ENCODE results near the gene TK2.

- no peak for TF ChIP-seq CTCF (IDR thresholded peaks at IDR 0.05; ENCODE audit: low read length)
- TF ChIP-seq EZH2 (optimal IDR thresholded peaks at IDR 0.05; ENCODE audit: low read depth, low read length) = no peak
Measured at GRCh38 chr16:66469291-66469946, 80.5 kb downstream of the TK2 start.

All from MM.1S (cell line).